GM08714 (cell line): Measurements from ENCODE around the gene GSPT1.
"Not testable (repeated sequence)": the region's sequence is repeated elsewhere in the genome, so short reads cannot be mapped to it uniquely, and the experiment has no call there.

ENCODE experiments used
- H3K4me3 ChIP-seq: fragments of 200-500 bp; sonication (Bioruptor generic); 2 replicates; pipeline ENCODE4 v1.5.1; 2014; ENCODE audit warnings: mild to moderate bottlenecking, low read length, inconsistent platforms
- ZNF274 ChIP-seq: IDR thresholded peaks from 2 replicates; pipeline ENCODE4 v1.6.1; 2012; ENCODE audit warnings: mild to moderate bottlenecking, low read depth, low read length

GSPT1 gene

GRCh38 chr16:11915644-11916523, at the start of gene GSPT1:
Gene GSPT1, minus strand, starts transcription at chr16:11915956. Its CDS starts 236 bp downstream, at chr16:11915720.
- peak within 1 kb of the TSS; percentile 91 for H3K4me3 ChIP-seq
- TF ChIP-seq ZNF274 = no peak

GRCh38 chr16:11964761-11965551, 49.2 kb upstream of the GSPT1 start, which contains the start of gene TNFRSF17:
Gene TNFRSF17, plus strand, starts transcription at chr16:11965210. Its CDS starts 115 bp downstream, at chr16:11965325.
- no peak for TF ChIP-seq ZNF274
- peak within 1 kb of the TSS; percentile 92 for H3K4me3 ChIP-seq

GRCh38 chr16:11963706-11964105, 48.0 kb upstream of the GSPT1 start:
- no peak for TF ChIP-seq ZNF274
- H3K4me3 ChIP-seq = peak overlapping the region; percentile 92; the same call in 1 of the 2 replicates

GRCh38 chr16:11962978-11963377, 47.2 kb upstream of the GSPT1 start:
- not testable (repeated sequence) for H3K4me3 ChIP-seq

- H3K4me3 ChIP-seq = not testable (repeated sequence)
These were observed 46.7 kb upstream of the GSPT1 start for GRCh38 chr16:11962457-11962856.

GRCh38 chr16:11957591-11958395, 42.0 kb upstream of the GSPT1 start:
- no peak for TF ChIP-seq ZNF274
- H3K4me3 ChIP-seq = no peak overlapping the region

- TF ChIP-seq ZNF274 = no peak
These were observed 40.8 kb upstream of the GSPT1 start for GRCh38 chr16:11956558-11956957.

GRCh38 chr16:11955713-11956123, 40.0 kb upstream of the GSPT1 start:
- no peak for TF ChIP-seq ZNF274

More at GRCh38 chr16:11956558-11956957, 40.8 kb upstream of the GSPT1 start:
- H3K4me3 ChIP-seq = no peak overlapping the region

GRCh38 chr16:11953576-11953975, 37.8 kb upstream of the GSPT1 start:
- H3K4me3 ChIP-seq = not testable (repeated sequence)

More at GRCh38 chr16:11955713-11956123, 40.0 kb upstream of the GSPT1 start:
- H3K4me3 ChIP-seq = no peak overlapping the region

GRCh38 chr16:11950388-11950787, 34.6 kb upstream of the GSPT1 start:
- H3K4me3 ChIP-seq = no peak overlapping the region
- no peak for TF ChIP-seq ZNF274

- no peak overlapping the region for H3K4me3 ChIP-seq
These were observed 33.8 kb upstream of the GSPT1 start for GRCh38 chr16:11949527-11949926.

GRCh38 chr16:11948819-11949218, 33.1 kb upstream of the GSPT1 start:
- no peak overlapping the region for H3K4me3 ChIP-seq
- TF ChIP-seq ZNF274 = no peak

More at GRCh38 chr16:11949527-11949926, 33.8 kb upstream of the GSPT1 start:
- no peak for TF ChIP-seq ZNF274

GRCh38 chr16:11946433-11946832, 30.7 kb upstream of the GSPT1 start:
- no peak overlapping the region for H3K4me3 ChIP-seq
- TF ChIP-seq ZNF274 = no peak

- H3K4me3 ChIP-seq = not testable (repeated sequence)
These were observed 26.2 kb upstream of the GSPT1 start, which contains the start of gene NPIPB2 for GRCh38 chr16:11941945-11942344. Gene NPIPB2, minus strand, starts transcription at chr16:11942045. Its CDS starts 0 bp downstream, at chr16:11942045.

GRCh38 chr16:11927350-11927749, 11.6 kb upstream of the GSPT1 start:
- not testable (repeated sequence) for H3K4me3 ChIP-seq

- not testable (repeated sequence) for H3K4me3 ChIP-seq
These were observed 8.3 kb upstream of the GSPT1 start for GRCh38 chr16:11924046-11924445.
